ENCODE measurements around the gene ABAT. TPM values are rescaled to one million over a fixed set of nuclear protein-coding genes. Genes with fewer than 3 reads are reported as not detected.

Gene ABAT
- total RNA-seq, 1 donor, result 3.5 TPM

- H3K4me3 ChIP-seq (ENCODE audit: low read depth, low read length), result no peak overlapping the region
- TF ChIP-seq, protein P1, sequence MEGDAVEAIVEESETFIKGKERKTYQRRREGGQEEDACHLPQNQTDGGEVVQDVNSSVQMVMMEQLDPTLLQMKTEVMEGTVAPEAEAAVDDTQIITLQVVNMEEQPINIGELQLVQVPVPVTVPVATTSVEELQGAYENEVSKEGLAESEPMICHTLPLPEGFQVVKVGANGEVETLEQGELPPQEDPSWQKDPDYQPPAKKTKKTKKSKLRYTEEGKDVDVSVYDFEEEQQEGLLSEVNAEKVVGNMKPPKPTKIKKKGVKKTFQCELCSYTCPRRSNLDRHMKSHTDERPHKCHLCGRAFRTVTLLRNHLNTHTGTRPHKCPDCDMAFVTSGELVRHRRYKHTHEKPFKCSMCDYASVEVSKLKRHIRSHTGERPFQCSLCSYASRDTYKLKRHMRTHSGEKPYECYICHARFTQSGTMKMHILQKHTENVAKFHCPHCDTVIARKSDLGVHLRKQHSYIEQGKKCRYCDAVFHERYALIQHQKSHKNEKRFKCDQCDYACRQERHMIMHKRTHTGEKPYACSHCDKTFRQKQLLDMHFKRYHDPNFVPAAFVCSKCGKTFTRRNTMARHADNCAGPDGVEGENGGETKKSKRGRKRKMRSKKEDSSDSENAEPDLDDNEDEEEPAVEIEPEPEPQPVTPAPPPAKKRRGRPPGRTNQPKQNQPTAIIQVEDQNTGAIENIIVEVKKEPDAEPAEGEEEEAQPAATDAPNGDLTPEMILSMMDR (IDR thresholded peaks at IDR 0.05; ENCODE audit: insufficient read depth, low read depth, low read length), result no peak
- DNase-seq (ENCODE audit: low read depth), result peak; percentile 45
Observed at GRCh38 chr16:8819411-8820034, 145.1 kb downstream of the ABAT start.

- no peak overlapping the region for H3K4me3 ChIP-seq (ENCODE audit: low read depth, low read length)
- TF ChIP-seq, protein P1 (IDR thresholded peaks at IDR 0.05; ENCODE audit: insufficient read depth, low read depth, low read length), result no peak
Observed at GRCh38 chr16:8822403-8822802, 148.0 kb downstream of the ABAT start.

GRCh38 chr16:8826278-8826879, 152.0 kb downstream of the ABAT start:
- H3K4me3 ChIP-seq (ENCODE audit: low read depth, low read length), result no peak overlapping the region
- no peak for DNase-seq (ENCODE audit: low read depth)
- TF ChIP-seq, protein P1 (IDR thresholded peaks at IDR 0.05; ENCODE audit: insufficient read depth, low read depth, low read length), result no peak

More at GRCh38 chr16:8822403-8822802, 148.0 kb downstream of the ABAT start:
- no peak for DNase-seq (ENCODE audit: low read depth)

DNA sequence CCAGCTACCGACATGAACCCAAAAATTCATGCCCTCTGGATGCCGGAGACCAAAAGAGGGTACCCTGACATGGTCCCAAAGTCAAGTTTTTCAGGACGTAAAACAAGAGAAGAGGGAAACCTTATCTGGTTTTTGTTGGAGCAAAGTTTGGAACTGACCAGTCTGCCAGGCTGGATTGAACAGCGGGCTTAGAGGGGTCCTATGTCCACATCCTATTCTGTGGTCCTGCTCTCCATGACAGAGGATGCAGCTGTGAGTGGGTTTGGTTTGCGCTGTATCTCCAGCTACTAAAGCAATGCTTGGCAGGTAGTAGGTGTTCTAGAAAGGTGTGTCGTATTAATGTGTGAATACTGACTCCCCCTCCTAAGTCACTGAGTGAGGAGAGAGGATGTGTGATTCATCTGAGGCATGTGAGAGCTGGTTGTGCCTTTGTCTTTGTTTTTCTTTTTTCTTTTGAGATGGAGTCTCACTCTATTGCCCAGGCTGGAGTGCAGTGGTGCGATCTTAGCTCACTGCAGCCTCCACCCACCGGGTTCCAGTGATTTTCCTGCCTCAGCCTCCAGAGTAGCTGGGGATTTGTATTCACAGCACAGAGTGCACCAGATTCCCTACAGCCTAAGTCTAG, 154.2 kb downstream of the ABAT start:
- DNase-seq (ENCODE audit: low read depth), result no peak
- TF ChIP-seq, protein P1 (IDR thresholded peaks at IDR 0.05; ENCODE audit: insufficient read depth, low read depth, low read length), result no peak
- H3K4me3 ChIP-seq (ENCODE audit: low read depth, low read length), result no peak overlapping the region

- no peak for DNase-seq (ENCODE audit: low read depth)
- TF ChIP-seq, protein P1 (IDR thresholded peaks at IDR 0.05; ENCODE audit: insufficient read depth, low read depth, low read length), result no peak
Observed at GRCh38 chr16:8831450-8831849, 157.0 kb downstream of the ABAT start.

DNA sequence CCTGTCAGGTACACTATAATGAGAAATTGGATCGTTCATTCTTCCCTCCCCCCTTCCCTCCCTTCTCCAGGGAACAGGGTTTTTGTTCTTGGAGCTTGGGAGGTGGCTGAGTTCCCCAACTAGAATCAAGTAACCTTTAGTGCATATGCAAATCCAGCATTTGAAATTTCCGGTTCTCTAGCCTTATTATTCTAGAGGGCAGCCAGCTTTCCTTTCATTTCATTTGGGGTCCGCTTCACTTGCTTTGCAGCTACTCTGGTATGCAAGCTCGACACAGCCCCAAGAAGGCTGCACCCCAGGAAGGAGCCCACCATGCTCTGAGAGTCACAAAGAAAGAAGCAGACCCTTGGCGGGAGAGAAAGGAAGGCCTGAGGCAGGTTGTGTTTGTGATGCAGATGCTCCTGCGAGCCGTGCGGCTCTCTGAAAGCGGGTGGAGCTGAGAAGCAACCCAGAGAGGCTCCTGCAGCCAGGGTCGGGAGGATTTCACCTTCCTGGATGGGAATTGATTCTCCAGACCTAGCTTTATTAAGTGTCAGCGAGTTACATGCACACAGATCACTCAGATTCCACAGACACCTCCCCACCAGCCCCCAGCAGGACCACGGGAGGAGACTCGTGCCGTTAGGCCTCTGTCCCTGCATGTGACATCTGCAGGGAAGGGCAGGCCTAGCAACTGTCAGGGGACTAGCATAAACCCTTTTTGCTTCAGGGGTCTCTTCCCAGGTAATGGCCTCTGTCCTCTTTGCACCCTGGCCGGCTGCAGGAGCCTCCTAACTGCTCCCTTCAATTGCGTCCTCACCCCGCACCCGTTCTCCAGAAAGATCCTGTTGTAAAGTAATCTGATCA, 157.7 kb downstream of the ABAT start:
- no peak overlapping the region for H3K4me3 ChIP-seq (ENCODE audit: low read depth, low read length)
- TF ChIP-seq, protein P1 (IDR thresholded peaks at IDR 0.05; ENCODE audit: insufficient read depth, low read depth, low read length), result no peak
- DNase-seq (ENCODE audit: low read depth), result no peak

More at GRCh38 chr16:8831450-8831849, 157.0 kb downstream of the ABAT start:
- no peak overlapping the region for H3K4me3 ChIP-seq (ENCODE audit: low read depth, low read length)

All from fibroblast of villous mesenchyme (primary cell).